A673 (cell line): ENCODE data around the gene GIMAP8. TPM values are rescaled to one million over a fixed set of nuclear protein-coding genes. Genes with fewer than 3 reads are reported as not detected.
"Not testable (repeated sequence)": the region's sequence is repeated elsewhere in the genome, so short reads cannot be mapped to it uniquely, and the experiment has no call there.

Source experiments
- BruUV-seq: library from RNA; stranded (reverse); fragments of 400-500 nt; replicated peaks from 2 replicates; lab custom pipeline; 2021; lab: Mats Ljungman, UMichigan
- CTCF ChIA-PET: fragments of 300-600 bp; sonication (Branson Sonifier 250); formaldehyde crosslinking; loops from one replicate; lab custom pipeline; 2022; ENCODE audit warnings: antibody characterized with exemption; lab: Charles Lee
- POLR2A ChIA-PET: fragments of 300-600 bp; sonication (Branson Sonifier 250); formaldehyde crosslinking; loops from one replicate; lab custom pipeline; 2022; ENCODE audit warnings: antibody characterized with exemption; ENCODE audit not compliant: low non-redundant PET; lab: Charles Lee
- DNase-seq: peaks from one replicate; pipeline ENCODE4 v3.0.0-alpha.2; 2015; ENCODE audit warnings: low spot score
- H3K27ac ChIP-seq: fragments of 200-600 bp; sonication (generic); 2 replicates; pipeline ENCODE4 v1.5.1; 2016; ENCODE audit warnings: mixed run types, low read depth, mild to moderate bottlenecking, mixed read lengths, antibody characterized with exemption, low read length; ENCODE audit not compliant: poor library complexity, severe bottlenecking
- H3K27me3 ChIP-seq: fragments of 200-600 bp; sonication (generic); replicated peaks from 2 replicates; pipeline ENCODE4 v1.6.1; 2017; ENCODE audit warnings: mixed run types, low read depth, mild to moderate bottlenecking, mixed read lengths, antibody characterized with exemption, low read length; ENCODE audit not compliant: insufficient read depth, poor library complexity
- H3K36me3 ChIP-seq: fragments of 200-600 bp; sonication (generic); 2 replicates; pipeline ENCODE4 v1.6.1; 2016; ENCODE audit warnings: mixed run types, mild to moderate bottlenecking, mixed read lengths, antibody characterized with exemption, low read length; ENCODE audit not compliant: insufficient read depth, poor library complexity, severe bottlenecking
- H3K4me1 ChIP-seq: fragments of 200-600 bp; sonication (generic); 2 replicates; pipeline ENCODE4 v1.6.1; 2017; ENCODE audit warnings: mixed run types, mild to moderate bottlenecking, mixed read lengths, antibody characterized with exemption, low read length; ENCODE audit not compliant: insufficient read depth, poor library complexity, severe bottlenecking
- H3K4me3 ChIP-seq: fragments of 200-600 bp; sonication (generic); 2 replicates; pipeline ENCODE4 v1.5.1; 2016; ENCODE audit warnings: low read depth, mixed run types, mild to moderate bottlenecking, mixed read lengths, low read length; ENCODE audit not compliant: poor library complexity, severe bottlenecking
- H3K9me3 ChIP-seq: fragments of 200-600 bp; sonication (generic); 2 replicates; pipeline ENCODE4 v1.6.1; 2016; ENCODE audit warnings: mixed run types, low read depth, mild to moderate bottlenecking, mixed read lengths, antibody characterized with exemption, low read length; ENCODE audit not compliant: poor library complexity, severe bottlenecking
- CTCF ChIP-seq: fragments of 300-800, 200-600 bp; sonication (generic); conservative IDR thresholded peaks from 2 replicates; pipeline ENCODE4 v1.5.1; 2017; ENCODE audit warnings: low read depth, mild to moderate bottlenecking, antibody characterized with exemption, low read length, moderate library complexity, mixed read lengths
- EZH2 ChIP-seq: fragments of 200-600 bp; sonication (generic); IDR thresholded peaks from 2 replicates; pipeline ENCODE4 v1.6.1; 2017; ENCODE audit warnings: borderline replicate concordance, low read depth, mild to moderate bottlenecking, mixed read lengths, antibody characterized with exemption, low read length; ENCODE audit not compliant: poor library complexity, severe bottlenecking
- intact Hi-C: fragments of 100-400 bp; cut with micrococcal nuclease; formaldehyde crosslinking; loops from one replicate; pipeline ENCODE4 v1.10.0; 2022; ENCODE audit not compliant: unreplicated experiment
- total RNA-seq: library from RNA; stranded (reverse); gene quantifications from 2 replicates; pipeline ENCODE4 v1.2.3, GENCODE V29; 2021

GIMAP8 gene
- total RNA-seq, 1 experiment from 2014 or later = not detected

- no peak for DNase-seq
- peaks cover 8% of the 10 kb centered on the region for H3K27me3 ChIP-seq
- TF ChIP-seq EZH2 = no peak
- no peak overlapping the region for H3K27ac ChIP-seq
- BruUV-seq = no TSS peak
- no peak overlapping the region for H3K4me3 ChIP-seq
- no peaks in the 10 kb centered on the region for H3K9me3 ChIP-seq
- ChIA-PET POLR2A (no interaction called here), CTCF (no interaction called here)
- H3K4me1 ChIP-seq = no peaks in the 10 kb centered on the region
- intact Hi-C loops = no loop called here
- H3K36me3 ChIP-seq = no peaks in the 10 kb centered on the region
These were observed 69.7 kb downstream of the GIMAP8 start for GRCh38 chr7:150520145-150520544.

DNA sequence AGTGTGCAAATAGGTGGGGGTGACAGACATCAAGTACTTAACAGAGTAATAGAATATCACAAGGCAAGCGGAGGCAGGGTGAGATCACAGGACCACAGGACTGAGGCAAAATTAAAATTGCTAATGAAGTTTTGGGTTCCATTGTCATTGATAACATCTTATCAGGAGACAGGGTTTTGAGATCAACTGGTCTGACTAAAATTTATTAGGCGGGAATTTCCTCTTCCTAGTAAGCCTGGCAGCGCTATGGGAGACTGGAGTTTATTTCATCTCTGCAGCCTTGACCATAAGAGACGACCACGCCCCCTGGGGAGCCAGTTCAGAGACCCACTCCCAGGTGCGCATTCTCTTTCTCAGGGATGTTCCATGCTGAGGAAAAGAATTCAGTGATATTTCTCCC lies 72.5 kb downstream of the GIMAP8 start:
- BruUV-seq = not testable (repeated sequence)

DNA sequence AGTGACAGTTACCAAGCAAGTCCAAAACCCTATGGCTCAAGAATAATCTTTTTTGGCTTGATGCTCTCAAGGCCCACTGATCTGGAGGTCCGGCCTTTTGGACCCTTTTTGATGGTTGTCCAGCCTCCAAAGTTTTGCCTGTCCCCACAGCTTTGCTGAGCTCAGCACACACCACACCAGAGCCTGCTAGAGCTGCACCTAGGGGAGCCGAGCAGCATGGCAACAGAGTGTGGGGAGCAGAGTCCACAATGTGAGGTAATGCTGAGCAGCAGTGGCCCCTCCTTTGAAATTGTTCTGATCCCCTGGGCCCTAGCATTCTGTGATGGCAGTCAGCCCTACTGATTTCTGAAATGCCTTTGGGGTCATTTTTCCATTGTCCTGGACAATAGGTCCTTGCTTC lies 73.6 kb downstream of the GIMAP8 start:
- intact Hi-C loops = no loop called here
- CTCF ChIA-PET = no interaction called here

More for the DNA sequence above, 72.5 kb downstream of the GIMAP8 start:
- H3K27me3 ChIP-seq, H3K4me3 ChIP-seq, H3K36me3 ChIP-seq, H3K27ac ChIP-seq, H3K4me1 ChIP-seq, CTCF ChIA-PET, POLR2A ChIA-PET, H3K9me3 ChIP-seq, intact Hi-C loops, DNase-seq: not testable (repeated sequence)

More for the DNA sequence above, 73.6 kb downstream of the GIMAP8 start:
- POLR2A ChIA-PET = no interaction called here
- H3K4me1 ChIP-seq = no peaks in the 10 kb centered on the region
- H3K27ac ChIP-seq = no peak overlapping the region
- BruUV-seq = no TSS peak
- TF ChIP-seq CTCF = no peak
- TF ChIP-seq EZH2 = no peak
- no peaks in the 10 kb centered on the region for H3K36me3 ChIP-seq
- no peak overlapping the region for H3K4me3 ChIP-seq
- no peaks in the 10 kb centered on the region for H3K9me3 ChIP-seq
- peaks cover 4% of the 10 kb centered on the region for H3K27me3 ChIP-seq
- DNase-seq = no peak

Other genes with a start within 250 kb of the GIMAP8 start
- gene LRRC61, start 127.3 kb upstream of the GIMAP8 start, total RNA-seq = 48.1 and 48.5 TPM in 2 replicates
- gene ACTR3C, start 127.1 kb upstream of the GIMAP8 start, total RNA-seq = 4.5 TPM in 2 replicates
- not detected in 2 replicates for gene RARRES2, start 109.0 kb upstream of the GIMAP8 start, total RNA-seq
- 113 and 114 TPM in 2 replicates for gene REPIN1, start 81.8 kb upstream of the GIMAP8 start, total RNA-seq
- 12.1 and 14.3 TPM in 2 replicates for gene ZNF775, start 71.3 kb upstream of the GIMAP8 start, total RNA-seq
- gene GIMAP7, start 64.2 kb downstream of the GIMAP8 start, total RNA-seq = not detected in 2 replicates
- gene GIMAP4, start 116.8 kb downstream of the GIMAP8 start, total RNA-seq = not detected in 2 replicates
- gene GIMAP6, start 181.8 kb downstream of the GIMAP8 start, total RNA-seq = not detected in 2 replicates
- 4.3 TPM in 2 replicates for gene GIMAP2, start 235.1 kb downstream of the GIMAP8 start, total RNA-seq